Lung (tissue), 12 donors: ENCODE results near the gene CREG1. TPM values are rescaled to one million over a fixed set of nuclear protein-coding genes. Genes with fewer than 3 reads are reported as not detected.
"Not testable (repeated sequence)": the region's sequence is repeated elsewhere in the genome, so short reads cannot be mapped to it uniquely, and the experiment has no call there.

Experiments used
- ATAC-seq: fragments of 200-7000 bp; cut with Tn5 transposase; one replicate; pipeline ENCODE4 v1.9.1; 2020; ENCODE audit warnings: moderate number of reproducible peaks; ENCODE audit not compliant: insufficient read depth, low FRiP score
- DNase-seq, 3 donors: peaks; one replicate each; pipeline ENCODE4 v3.0.0-alpha.2; 2013 to 2017
- H3K27ac ChIP-seq, 2 donors: one replicate each; pipeline ENCODE4 v1.5.1; 2013; ENCODE audit warnings: mild to moderate bottlenecking in 2 of 2, moderate library complexity in 2 of 2, control low read depth in 1 of 2, inconsistent platforms in 1 of 2, low read depth in 1 of 2, low read length in 1 of 2
- H3K27me3 ChIP-seq, 3 donors: one replicate each; pipeline ENCODE4 v1.5.1; 2013; ENCODE audit warnings: low read length in 2 of 3; ENCODE audit not compliant: control insufficient read depth in 3 of 3, insufficient read depth in 3 of 3
- H3K36me3 ChIP-seq, 4 donors: one replicate each; pipeline ENCODE4 v1.5.1; 2013; ENCODE audit warnings: low read length in 4 of 4, mild to moderate bottlenecking in 1 of 4, moderate library complexity in 1 of 4; ENCODE audit not compliant: control insufficient read depth in 4 of 4, insufficient read depth in 4 of 4
- H3K4me1 ChIP-seq, 5 donors: one replicate each; pipeline ENCODE4 v1.5.1; 2013; ENCODE audit warnings: low read length in 5 of 5, mild to moderate bottlenecking in 2 of 5, moderate library complexity in 1 of 5; ENCODE audit not compliant: control insufficient read depth in 5 of 5, insufficient read depth in 5 of 5
- H3K4me3 ChIP-seq: one replicate; pipeline ENCODE4 v1.5.1; 2013; ENCODE audit warnings: mild to moderate bottlenecking, control low read depth, moderate library complexity
- H3K9ac ChIP-seq, 2 donors: one replicate each; pipeline ENCODE4 v1.5.1; 2013; ENCODE audit warnings: low read length in 2 of 2, control low read depth in 1 of 2; ENCODE audit not compliant: insufficient read depth in 1 of 2
- H3K9me3 ChIP-seq, 4 donors: one replicate each; pipeline ENCODE4 v1.5.1; 2013; ENCODE audit warnings: low read length in 3 of 4, mild to moderate bottlenecking in 1 of 4, moderate library complexity in 1 of 4; ENCODE audit not compliant: control insufficient read depth in 4 of 4, insufficient read depth in 3 of 4
- WGBS, 2 donors: extraction: QIAGEN DNeasy Blood & Tissue Kit; methylation state at CpG; one replicate each; pipeline ENCODE4 v1.1.7; 2013; 5-methylcytosine and 5-hydroxymethylcytosine counted together
- polyA plus RNA-seq, 2 donors: library from polyadenylated mRNA; stranded (reverse); fragments of 200-250 nt; gene quantifications; one replicate each; pipeline ENCODE4 v1.2.1, GENCODE V29; 2013
- total RNA-seq, 2 donors: library from RNA; depleted of rRNA in 1 of 2; stranded (reverse); fragments of >200 nt in 1 of 2; gene quantifications; one replicate each; pipeline ENCODE4 v1.2.1, GENCODE V29; 2014 to 2021
- TF ChIP-seq, protein P1 (sequence below): IDR thresholded peaks from 2 replicates; pipeline ENCODE4 v1.5.1; 2012; ENCODE audit warnings: mild to moderate bottlenecking; ENCODE audit errors: control extremely low read depth, extremely low read depth
- donor health status: control.
- donor health status: control.
- donor health status: Bipolar disorder and iron deficiency.
- donor health status: healthy.
- donor health status: DM: yes; HTN: yes; CAD: no.

CREG1 gene
- total and polyA plus RNA-seq, 4 donors: 93.8 to 159 (median 116) TPM

DNA sequence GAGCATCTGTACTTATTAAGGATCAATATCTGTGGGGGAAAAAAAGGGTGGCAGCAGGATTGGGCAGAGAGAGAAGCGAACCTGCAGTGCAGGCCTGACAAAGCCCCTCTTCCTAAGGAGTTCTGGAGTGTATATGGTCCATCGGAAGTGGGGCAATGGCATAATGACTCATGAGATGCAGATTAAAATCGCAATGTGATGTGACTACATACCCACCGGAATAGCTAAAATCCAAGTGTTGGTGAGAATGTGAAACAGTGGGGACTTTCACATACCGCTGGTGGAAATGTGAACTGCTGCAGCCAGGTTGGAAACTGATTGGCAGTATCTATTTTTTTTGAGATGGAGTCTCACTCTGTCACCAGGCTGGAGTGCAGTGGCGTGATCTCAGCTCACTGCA lies 8.2 kb upstream of the CREG1 start:
- Histone ChIP-seq H3K27me3 (no peaks in the 10 kb centered on the region), H3K4me1 (peaks cover 0 to 8% (median 0%) of the 10 kb centered on the region in 5 donors), H3K9me3 (no peaks in the 10 kb centered on the region), H3K9ac (no peak overlapping the region), H3K36me3 (no peaks in the 10 kb centered on the region), H3K27ac (no peak overlapping the region), H3K4me3 (no peak overlapping the region)
- ATAC-seq (no peak), DNase-seq (no peak)
- WGBS, 2 donors: 80 to 93% methylated on average over 6 of the region's 6 CpGs
- TF ChIP-seq, protein P1, sequence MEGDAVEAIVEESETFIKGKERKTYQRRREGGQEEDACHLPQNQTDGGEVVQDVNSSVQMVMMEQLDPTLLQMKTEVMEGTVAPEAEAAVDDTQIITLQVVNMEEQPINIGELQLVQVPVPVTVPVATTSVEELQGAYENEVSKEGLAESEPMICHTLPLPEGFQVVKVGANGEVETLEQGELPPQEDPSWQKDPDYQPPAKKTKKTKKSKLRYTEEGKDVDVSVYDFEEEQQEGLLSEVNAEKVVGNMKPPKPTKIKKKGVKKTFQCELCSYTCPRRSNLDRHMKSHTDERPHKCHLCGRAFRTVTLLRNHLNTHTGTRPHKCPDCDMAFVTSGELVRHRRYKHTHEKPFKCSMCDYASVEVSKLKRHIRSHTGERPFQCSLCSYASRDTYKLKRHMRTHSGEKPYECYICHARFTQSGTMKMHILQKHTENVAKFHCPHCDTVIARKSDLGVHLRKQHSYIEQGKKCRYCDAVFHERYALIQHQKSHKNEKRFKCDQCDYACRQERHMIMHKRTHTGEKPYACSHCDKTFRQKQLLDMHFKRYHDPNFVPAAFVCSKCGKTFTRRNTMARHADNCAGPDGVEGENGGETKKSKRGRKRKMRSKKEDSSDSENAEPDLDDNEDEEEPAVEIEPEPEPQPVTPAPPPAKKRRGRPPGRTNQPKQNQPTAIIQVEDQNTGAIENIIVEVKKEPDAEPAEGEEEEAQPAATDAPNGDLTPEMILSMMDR: no peak

DNA sequence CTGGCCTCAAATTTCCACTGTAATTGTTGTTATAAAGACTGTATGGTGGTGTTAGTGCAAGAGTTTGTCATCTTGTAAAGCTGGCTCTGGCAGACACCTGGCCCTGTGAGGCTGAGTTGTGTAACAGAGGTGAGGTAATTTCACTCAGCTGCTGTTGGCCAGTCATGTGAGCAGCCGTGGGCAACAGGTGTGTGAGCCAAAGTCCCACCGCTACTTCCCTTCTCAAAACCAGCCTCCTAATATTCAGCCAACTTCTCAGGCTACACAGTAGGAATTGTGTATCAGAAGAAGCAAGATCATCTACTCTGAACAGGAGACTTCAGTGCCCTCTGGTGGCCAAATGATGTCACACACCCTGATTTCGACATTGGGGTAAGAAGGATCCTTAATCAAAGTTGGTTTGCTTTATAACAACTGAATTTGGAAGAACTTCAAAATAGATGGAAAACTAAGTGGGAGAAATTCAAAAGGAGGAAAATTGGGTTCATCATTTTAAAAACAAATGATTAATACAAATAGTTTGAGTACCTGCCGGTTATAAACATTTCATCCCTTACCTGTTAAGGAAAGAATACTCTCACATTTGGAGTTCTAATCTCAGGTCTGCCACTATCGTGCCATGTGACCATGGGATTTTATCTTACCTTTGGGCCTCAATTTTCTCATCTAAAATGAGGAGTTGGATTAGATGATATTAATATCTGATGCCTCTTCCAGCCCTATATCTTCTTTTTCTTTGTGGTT lies 2.6 kb upstream of the CREG1 start:
- peak; percentile 65 to 81 (median 79) for DNase-seq
- ATAC-seq: peak; percentile 41
- Histone ChIP-seq H3K36me3 (no peaks in the 10 kb centered on the region), H3K4me1 (peaks cover 0 to 20% (median 4%) of the 10 kb centered on the region in 5 donors), H3K9me3 (no peaks in the 10 kb centered on the region), H3K9ac (no peak overlapping the region), H3K4me3 (no peak overlapping the region), H3K27me3 (no peaks in the 10 kb centered on the region), H3K27ac (peak overlapping the region in 1 of 2 donors; percentile 58)
- TF ChIP-seq, protein P1: peak; percentile 54
- WGBS, 2 donors: 9 to 14% methylated on average over 5 of the region's 5 CpGs

DNA sequence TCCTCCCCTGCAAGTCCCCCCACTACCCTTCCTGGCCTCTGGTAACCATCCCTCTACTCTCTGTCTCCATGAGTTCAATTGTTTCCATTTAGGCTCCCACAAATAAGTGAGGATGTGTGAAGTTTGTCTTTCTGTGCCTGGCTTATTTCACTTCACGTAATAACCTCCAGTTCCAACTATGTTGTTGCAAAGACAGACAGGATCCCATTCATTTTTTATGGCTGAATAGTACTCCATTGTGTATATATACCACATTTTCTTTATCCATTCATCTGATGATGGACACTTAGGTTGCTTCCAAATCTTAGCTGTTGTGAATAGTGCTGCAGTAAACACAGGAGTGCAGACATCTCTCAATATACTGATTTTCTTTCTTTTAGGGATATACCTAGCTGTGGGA lies 1.5 kb upstream of the CREG1 start:
- H3K27me3 ChIP-seq, H3K36me3 ChIP-seq, DNase-seq, H3K9ac ChIP-seq, H3K9me3 ChIP-seq, H3K27ac ChIP-seq, H3K4me3 ChIP-seq, ATAC-seq: not testable (repeated sequence)
- H3K4me1 ChIP-seq: peaks cover 0 to 20% (median 4%) of the 10 kb centered on the region in 5 donors
- 96 to 100% methylated on average over 1 of the region's 1 CpG for WGBS, 2 donors

DNA sequence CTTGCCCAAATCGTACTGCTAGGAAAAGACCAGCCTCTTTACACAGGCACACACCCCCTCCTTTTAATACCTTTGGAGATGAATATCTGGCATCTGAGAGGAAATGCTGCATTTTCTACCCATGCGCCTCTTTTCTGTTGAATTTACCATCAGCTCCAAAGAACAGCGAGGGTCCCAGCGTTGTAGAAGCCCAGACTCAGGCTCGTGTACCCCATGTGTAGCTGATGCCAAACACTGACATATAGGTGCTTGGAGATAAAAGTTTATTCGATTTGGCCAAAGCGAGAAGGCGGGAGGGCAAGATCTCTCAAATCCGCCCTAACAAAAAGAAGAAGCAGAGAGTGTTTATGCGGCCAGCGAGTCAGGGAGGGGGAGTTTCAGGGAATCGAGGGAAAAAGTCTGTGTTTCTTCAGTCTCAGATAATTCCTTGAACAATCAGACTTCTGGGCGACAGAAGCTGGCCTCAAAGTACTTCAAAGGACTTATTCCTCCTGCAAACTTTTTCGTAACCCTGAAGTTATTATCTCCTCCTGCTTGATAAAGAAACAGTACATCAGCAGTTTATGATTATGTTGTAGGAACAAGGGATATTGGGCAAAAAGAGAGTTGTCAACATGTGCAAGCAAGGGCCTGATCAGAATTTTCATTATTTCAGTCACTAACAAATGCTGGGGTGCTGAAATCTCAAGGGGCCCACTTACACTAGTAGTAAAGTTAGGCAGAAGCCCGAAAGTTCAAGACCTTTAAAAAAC lies 642 bp upstream of the CREG1 start:
- DNase-seq: peak; percentile 26 to 78 (median 61)
- H3K4me1 ChIP-seq: peaks cover 0 to 20% (median 5%) of the 10 kb centered on the region in 5 donors
- H3K9ac ChIP-seq: peak overlapping the region in 1 of 2 donors; percentile 14
- no peaks in the 10 kb centered on the region for H3K27me3 ChIP-seq
- H3K9me3 ChIP-seq: no peaks in the 10 kb centered on the region
- 8 to 11% methylated on average over 15 of the region's 15 CpGs for WGBS, 2 donors
- peak overlapping the region in 1 of 2 donors; percentile 83 for H3K27ac ChIP-seq
- no peak for ATAC-seq
- TF ChIP-seq, protein P1: no peak
- H3K4me3 ChIP-seq: peak overlapping the region; percentile 16
- no peaks in the 10 kb centered on the region for H3K36me3 ChIP-seq
